CD14-positive monocyte (primary cell): ENCODE results near the gene LSM14B. TPM values are rescaled to one million over a fixed set of nuclear protein-coding genes. Genes with fewer than 3 reads are reported as not detected.

ENCODE experiments used
- DNase-seq, 3 donors: peaks; one replicate each; pipeline ENCODE4 v3.0.0-alpha.2; 2011 to 2022
- H2AFZ ChIP-seq: 2 replicates; pipeline ENCODE4 v1.6.0; 2012; ENCODE audit warnings: mild to moderate bottlenecking, low read depth, low read length, inconsistent platforms; ENCODE audit not compliant: insufficient read depth, poor library complexity, severe bottlenecking
- H3K27ac ChIP-seq, 2 donors: 1 replicate in 1 of 2; 2 replicates in 1 of 2; pipeline ENCODE4 v1.5.1; 2012 to 2013; ENCODE audit warnings: low read length in 2 of 2, control low read depth in 1 of 2, inconsistent platforms in 1 of 2, low read depth in 1 of 2, mild to moderate bottlenecking in 1 of 2
- H3K27me3 ChIP-seq, 2 donors: one replicate each; pipeline versions ENCODE4 v1.6.0 to v1.6.1; 2011 to 2013; ENCODE audit warnings: low read length in 2 of 2; ENCODE audit not compliant: control insufficient read depth in 2 of 2, insufficient read depth in 2 of 2
- H3K36me3 ChIP-seq, 2 donors: replicated peaks in 1 of 2; 1 replicate in 1 of 2; 2 replicates in 1 of 2; pipeline versions ENCODE4 v1.5.1 to v1.6.1; 2012 to 2013; ENCODE audit warnings: low read length in 2 of 2, control low read depth in 1 of 2, inconsistent platforms in 1 of 2, mild to moderate bottlenecking in 1 of 2; ENCODE audit not compliant: insufficient read depth in 2 of 2, control insufficient read depth in 1 of 2
- H3K4me1 ChIP-seq, 2 donors: 1 replicate in 1 of 2; 2 replicates in 1 of 2; pipeline versions ENCODE4 v1.5.1 to v1.6.1; 2012 to 2013; ENCODE audit warnings: low read length in 2 of 2, control low read depth in 1 of 2, inconsistent platforms in 1 of 2, mild to moderate bottlenecking in 1 of 2, moderate library complexity in 1 of 2; ENCODE audit not compliant: insufficient read depth in 2 of 2, control insufficient read depth in 1 of 2
- H3K4me2 ChIP-seq: replicated peaks from 2 replicates; pipeline ENCODE3; 2012; ENCODE audit warnings: low read length, moderate library complexity, mild to moderate bottlenecking; ENCODE audit not compliant: poor library complexity, severe bottlenecking; ENCODE audit errors: extremely low read depth
- H3K4me3 ChIP-seq, 3 experiments: fragments of 200-600 bp in 1 of 3; sonication (generic) in 1 of 3; replicated peaks in 1 of 3; 1 replicate in 2 of 3; 2 replicates in 1 of 3; pipeline ENCODE4 v1.5.1; 2011 to 2013; ENCODE audit warnings: low read length in 3 of 3, mild to moderate bottlenecking in 3 of 3, control low read depth in 2 of 3, low read depth in 2 of 3, inconsistent platforms in 1 of 3, moderate library complexity in 1 of 3
- H3K79me2 ChIP-seq: 2 replicates; pipeline ENCODE4 v1.6.0; 2012; ENCODE audit warnings: mild to moderate bottlenecking, control low read depth, inconsistent platforms, low read length, moderate library complexity; ENCODE audit not compliant: insufficient read depth
- H3K9ac ChIP-seq: 2 replicates; pipeline ENCODE4 v1.6.0; 2017; ENCODE audit warnings: low read length, mild to moderate bottlenecking; ENCODE audit not compliant: insufficient read depth, poor library complexity, severe bottlenecking
- H3K9me3 ChIP-seq, 2 donors: replicated peaks in 1 of 2; 1 replicate in 1 of 2; 2 replicates in 1 of 2; pipeline versions ENCODE4 v1.5.1 to v1.6.1; 2012 to 2013; ENCODE audit warnings: low read length in 2 of 2, control low read depth in 1 of 2; ENCODE audit not compliant: control insufficient read depth in 1 of 2, insufficient read depth in 1 of 2
- H4K20me1 ChIP-seq: 2 replicates; pipeline ENCODE4 v1.6.0; 2012; ENCODE audit warnings: mild to moderate bottlenecking, low read length, control low read depth, moderate library complexity; ENCODE audit not compliant: insufficient read depth
- H3K27ac Mint-ChIP-seq, 7 donors: one replicate each; pipeline ENCODE4 v1.8.0; 2020; ENCODE audit warnings: mild to moderate bottlenecking in 7 of 7, mixed read lengths in 7 of 7, moderate library complexity in 6 of 7, inconsistent platforms in 2 of 7
- H3K27me3 Mint-ChIP-seq, 3 donors: one replicate each; pipeline ENCODE4 v1.8.0; 2021 to 2022; ENCODE audit warnings: low read depth in 3 of 3, mild to moderate bottlenecking in 3 of 3, mixed read lengths in 3 of 3, moderate library complexity in 3 of 3, inconsistent platforms in 1 of 3
- H3K36me3 Mint-ChIP-seq, 2 donors: one replicate each; pipeline ENCODE4 v1.8.0; 2020; ENCODE audit warnings: mixed read lengths in 2 of 2, inconsistent platforms in 1 of 2, mild to moderate bottlenecking in 1 of 2
- H3K4me1 Mint-ChIP-seq: one replicate; pipeline ENCODE4 v1.8.0; 2020; ENCODE audit warnings: mild to moderate bottlenecking, mixed read lengths
- H3K4me3 Mint-ChIP-seq, 2 donors: one replicate each; pipeline ENCODE4 v1.8.0; 2020; ENCODE audit warnings: mild to moderate bottlenecking in 2 of 2, mixed read lengths in 2 of 2, moderate library complexity in 1 of 2
- H3K9me3 Mint-ChIP-seq, 7 donors: one replicate each; pipeline ENCODE4 v1.8.0; 2020 to 2022; ENCODE audit warnings: mixed read lengths in 7 of 7, mild to moderate bottlenecking in 6 of 7, moderate library complexity in 6 of 7, inconsistent platforms in 2 of 7
- CTCF ChIP-seq: fragments of 200-600 bp; IDR thresholded peaks from one replicate; pipeline ENCODE4 v1.8.0; 2022; ENCODE audit warnings: antibody characterized with exemption, mild to moderate bottlenecking
- WGBS: methylation state at CpG from one replicate; pipeline ENCODE4 v1.1.5; 2013; ENCODE audit warnings: missing lambda C conversion rate; ENCODE audit not compliant: insufficient coverage; 5-methylcytosine and 5-hydroxymethylcytosine counted together
- intact Hi-C, 2 donors: fragments of 100-400 bp; cut with micrococcal nuclease; formaldehyde crosslinking; loops; one replicate each; pipeline versions ENCODE4 v1.15.0 to v1.15.1; 2023
- polyA plus RNA-seq, 3 donors: library from polyadenylated mRNA; depleted of rRNA in 1 of 3; unstranded in 2 of 3; stranded (reverse) in 1 of 3; fragments of 300-500 nt in 2 of 3; fragments of >200 nt in 1 of 3; fragmentation: Illumina TruSeq in 2 of 3; gene quantifications; 1 replicate in 2 of 3; 2 replicates in 1 of 3; pipeline ENCODE4 v1.2.3, GENCODE V29; 2012 to 2021

Gene LSM14B
- polyA plus RNA-seq, 3 donors = 1.0 to 33.5 (median 1.4) TPM

GRCh38 chr20:62128502-62128901 is 6.2 kb downstream of the LSM14B start:
- H3K27ac Mint-ChIP-seq = peak overlapping the region in 1 of 7 donors; percentile 2
- no peak overlapping the region for H2AFZ ChIP-seq
- peaks cover 87 to 95% of the 10 kb centered on the region in 2 donors for H3K36me3 Mint-ChIP-seq
- no peaks in the 10 kb centered on the region for H3K27me3 ChIP-seq
- H4K20me1 ChIP-seq = peaks cover 82% of the 10 kb centered on the region
- no peak overlapping the region for H3K9ac ChIP-seq
- intact Hi-C loops = loop anchor here in 1 of 2 donors (10.0 kb wide), 1 partner anchor 176 kb away; the partner anchor contains the start of gene ADRM1
- TF ChIP-seq CTCF = no peak
- H3K4me3 ChIP-seq = no peak overlapping the region
- DNase-seq = no peak
- no peaks in the 10 kb centered on the region for H3K9me3 Mint-ChIP-seq
- 100% methylated on average over 2 of the region's 6 CpGs for whole genome bisulfite sequencing
- H3K4me2 ChIP-seq = no peak overlapping the region
- no peak overlapping the region for H3K27ac ChIP-seq
- peaks cover 43% of the 10 kb centered on the region for H3K79me2 ChIP-seq
- H3K36me3 ChIP-seq = peaks cover 87 to 97% of the 10 kb centered on the region in 2 donors
- H3K9me3 ChIP-seq = no peaks in the 10 kb centered on the region
- peaks cover 23 to 34% of the 10 kb centered on the region in 2 donors for H3K4me1 ChIP-seq
- peaks cover 48% of the 10 kb centered on the region for H3K4me1 Mint-ChIP-seq
- H3K4me3 Mint-ChIP-seq = no peak overlapping the region
- no peaks in the 10 kb centered on the region for H3K27me3 Mint-ChIP-seq

GRCh38 chr20:62129731-62130531 is 7.7 kb downstream of the LSM14B start:
- no peak overlapping the region for H3K27ac ChIP-seq

More at GRCh38 chr20:62129731-62130531, 7.7 kb downstream of the LSM14B start:
- H3K27ac Mint-ChIP-seq = peak overlapping the region in 2 of 7 donors; percentile 21 to 55
- H3K79me2 ChIP-seq = peaks cover 31% of the 10 kb centered on the region
- no peak overlapping the region for H3K4me2 ChIP-seq
- no peak for DNase-seq
- no peak overlapping the region for H3K4me3 Mint-ChIP-seq
- H3K4me1 ChIP-seq = peaks cover 31 to 38% of the 10 kb centered on the region in 2 donors
- H4K20me1 ChIP-seq = peaks cover 82% of the 10 kb centered on the region
- H3K4me1 Mint-ChIP-seq = peaks cover 50% of the 10 kb centered on the region
- 79% methylated on average over 18 of the region's 20 CpGs for WGBS
- H3K36me3 Mint-ChIP-seq = peaks cover 85 to 97% of the 10 kb centered on the region in 2 donors
- TF ChIP-seq CTCF = no peak
- H3K9me3 Mint-ChIP-seq = no peaks in the 10 kb centered on the region
- H3K9ac ChIP-seq = no peak overlapping the region
- H2AFZ ChIP-seq = no peak overlapping the region
- H3K27me3 ChIP-seq = no peaks in the 10 kb centered on the region
- no peaks in the 10 kb centered on the region for H3K9me3 ChIP-seq
- H3K27me3 Mint-ChIP-seq = no peaks in the 10 kb centered on the region
- intact Hi-C loops = loop anchor here in 1 of 2 donors (10.0 kb wide), 1 partner anchor 175 kb away; the partner anchor contains the start of gene ADRM1
- peaks cover 92 to 94% of the 10 kb centered on the region in 2 donors for H3K36me3 ChIP-seq
- no peak overlapping the region for H3K4me3 ChIP-seq
